PFSK-1 (cell line): Measurements from ENCODE around the gene CACNB1.

Source experiments
- FOXP2 ChIP-seq: optimal IDR thresholded peaks from 2 replicates; pipeline ENCODE3; 2011; ENCODE audit warnings: borderline replicate concordance, control low read depth, inconsistent platforms; ENCODE audit not compliant: insufficient read depth; ENCODE audit errors: extremely low read length, extremely low read depth
- POLR2AphosphoS5 ChIP-seq: IDR thresholded peaks from 2 replicates; pipeline ENCODE4 v1.6.1; 2012; ENCODE audit warnings: low read depth, mild to moderate bottlenecking, control low read depth, low read length, moderate library complexity
- SIN3A ChIP-seq: IDR thresholded peaks from 2 replicates; pipeline ENCODE4 v1.6.1; 2012; ENCODE audit warnings: mild to moderate bottlenecking, low read length, moderate library complexity, borderline replicate concordance; ENCODE audit not compliant: insufficient read depth
- TAF1 ChIP-seq: IDR thresholded peaks from 2 replicates; pipeline ENCODE4 v1.6.1; 2012; ENCODE audit warnings: low read length, control low read depth, borderline replicate concordance; ENCODE audit not compliant: insufficient read depth

DNA sequence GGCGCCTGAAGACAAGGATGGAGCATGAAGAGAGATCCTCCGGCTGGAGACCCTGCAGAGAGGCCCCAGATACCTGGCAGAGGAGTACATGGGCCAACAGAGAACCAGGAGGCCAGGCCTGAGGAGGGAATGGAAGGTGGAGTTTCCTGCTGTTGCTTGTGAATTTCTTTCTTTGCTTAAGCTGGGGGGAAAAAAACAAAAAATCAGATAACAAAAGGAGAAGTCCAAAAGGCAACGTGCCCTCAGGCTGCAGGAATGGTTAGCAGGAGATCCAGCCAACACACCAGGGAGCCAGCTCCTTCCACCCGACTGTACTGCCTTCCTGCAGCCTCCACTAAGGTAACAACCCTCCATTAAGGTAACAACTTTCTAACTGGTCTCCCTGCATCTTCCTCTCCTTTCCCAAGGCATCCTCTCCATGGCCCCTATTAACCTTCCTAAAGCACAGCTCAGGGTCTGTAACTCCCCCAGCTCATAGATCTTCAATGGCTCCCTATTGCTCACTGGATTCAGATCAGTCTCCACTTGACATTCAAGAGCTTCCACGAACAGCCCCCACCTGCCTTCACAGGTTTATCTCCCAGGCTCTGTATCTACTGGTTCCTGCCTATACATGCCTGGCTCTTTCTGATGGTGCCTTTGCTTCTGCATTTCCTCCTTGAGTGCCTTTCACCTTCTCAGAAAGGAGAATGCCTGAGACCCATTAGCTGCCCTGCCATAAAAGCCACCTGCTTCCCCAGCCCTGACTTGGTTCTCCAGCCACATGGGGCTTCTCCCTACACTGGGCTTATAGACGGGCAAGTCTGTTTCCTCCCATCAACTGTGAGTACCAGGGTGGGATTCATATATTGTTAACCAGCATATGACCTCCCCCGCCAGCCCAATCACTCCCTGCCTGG, 30.8 kb downstream of the CACNB1 start:
- TF ChIP-seq TAF1 (no peak), FOXP2 (no peak), POLR2AphosphoS5 (no peak), SIN3A (no peak)
